SK-N-SH (cell line): ENCODE measurements around the gene GPD1L.

Source experiments
- CHD2 ChIP-seq: fragments of 150-350 bp; IDR thresholded peaks from 2 replicates; pipeline ENCODE4 v1.6.1; 2018; ENCODE audit warnings: low read length; ENCODE audit not compliant: partially characterized antibody
- CTCF ChIP-seq: fragments of 200-600 bp; sonication (generic); IDR thresholded peaks from 2 replicates; pipeline ENCODE4 v1.6.1; 2017; ENCODE audit warnings: antibody characterized with exemption, mild to moderate bottlenecking, moderate library complexity
- FOSL2 ChIP-seq: IDR thresholded peaks from 2 replicates; pipeline ENCODE4 v1.4.0; 2012; ENCODE audit warnings: low read depth, mild to moderate bottlenecking, moderate library complexity, borderline replicate concordance
- FOXJ3 ChIP-seq: sonication (generic); formaldehyde crosslinking; IDR thresholded peaks from 2 replicates; pipeline ENCODE4 v1.5.1; 2020; ENCODE audit warnings: mild to moderate bottlenecking, missing genetic modification reagents
- JUND ChIP-seq: IDR thresholded peaks from 2 replicates; pipeline ENCODE4 v1.4.0; 2012
- NRF1 ChIP-seq: IDR thresholded peaks from 2 replicates; pipeline ENCODE4 v1.6.1; 2012; ENCODE audit warnings: low read depth, mild to moderate bottlenecking, low read length
- RCOR1 ChIP-seq: fragments of 150-350 bp; IDR thresholded peaks from 2 replicates; pipeline ENCODE4 v1.6.1; 2017; ENCODE audit warnings: antibody characterized with exemption, low read length
- SIN3A ChIP-seq: IDR thresholded peaks from 2 replicates; pipeline ENCODE4 v1.6.1; 2012; ENCODE audit warnings: low read depth, mild to moderate bottlenecking, low read length, moderate library complexity, borderline replicate concordance
- TAF1 ChIP-seq: IDR thresholded peaks from 2 replicates; pipeline ENCODE4 v1.6.1; 2012; ENCODE audit warnings: low read depth, mild to moderate bottlenecking, low read length, moderate library complexity, borderline replicate concordance

- TF ChIP-seq CHD2 (no peak), TAF1 (no peak), RCOR1 (no peak), JUND (no peak), FOXJ3 (CRISPR knock-in tag) (no peak), FOSL2 (no peak), CTCF (no peak), SIN3A (no peak), NRF1 (no peak)
These were observed 11.8 kb downstream of the GPD1L start for GRCh38 chr3:32118215-32118614.
